Lower lobe of right lung (tissue), 2 donors: ENCODE results near the gene WDR19. TPM values are rescaled to one million over a fixed set of nuclear protein-coding genes. Genes with fewer than 3 reads are reported as not detected.

Experiments used
- ATAC-seq, 2 donors: fragments of 200-7000 bp; cut with Tn5 transposase; one replicate each; pipeline ENCODE4 v1.9.1; 2020 to 2022; ENCODE audit warnings: mild to moderate bottlenecking in 2 of 2, moderate library complexity in 2 of 2
- DNase-seq: peaks from one replicate; pipeline ENCODE4 v3.0.0-alpha.2; 2020
- H3K27ac ChIP-seq: fragments of 200-600 bp; one replicate; pipeline ENCODE4 v1.8.0; 2022
- H3K27me3 ChIP-seq: fragments of 200-600 bp; one replicate; pipeline ENCODE4 v1.8.0; 2022; ENCODE audit warnings: low read depth
- H3K36me3 ChIP-seq: fragments of 200-600 bp; one replicate; pipeline ENCODE4 v1.8.0; 2022; ENCODE audit warnings: mild to moderate bottlenecking
- H3K4me1 ChIP-seq: fragments of 200-600 bp; one replicate; pipeline ENCODE4 v1.8.0; 2022
- H3K4me3 ChIP-seq: fragments of 200-600 bp; one replicate; pipeline ENCODE4 v1.8.0; 2022; ENCODE audit warnings: mild to moderate bottlenecking
- H3K9me3 ChIP-seq: fragments of 200-600 bp; one replicate; pipeline ENCODE4 v1.8.0; 2022
- CTCF ChIP-seq: fragments of 200-600 bp; IDR thresholded peaks from one replicate; pipeline ENCODE4 v1.8.0; 2022; ENCODE audit warnings: antibody characterized with exemption, mild to moderate bottlenecking
- intact Hi-C: fragments of 100-400 bp; cut with DNase I; formaldehyde crosslinking; loops from one replicate; pipeline ENCODE4 v1.11.0; 2022
- total RNA-seq: library from RNA; stranded (reverse); fragmentation: NEBNext Ultra II Directional; extraction: Animal tissue kit (Norgen Biotek cat#: 25700); gene quantifications from one replicate; pipeline ENCODE4 v1.2.1, GENCODE V29; 2021
- donor health status: DM: no; HTN: yes; CAD: no; lungs with severe emphysema.

WDR19 gene
- total RNA-seq, 1 donor from 2014 or later: 40.1 TPM

GRCh38 chr4:39302901-39303300, 120.6 kb downstream of the WDR19 start:
- no peaks in the 10 kb centered on the region for H3K27me3 ChIP-seq
- H3K4me3 ChIP-seq: no peak overlapping the region
- no peaks in the 10 kb centered on the region for H3K4me1 ChIP-seq
- ATAC-seq: no peak
- H3K27ac ChIP-seq: no peak overlapping the region
- H3K36me3 ChIP-seq: peaks cover 94% of the 10 kb centered on the region
- no peaks in the 10 kb centered on the region for H3K9me3 ChIP-seq
- no peak for TF ChIP-seq CTCF
- intact Hi-C loops: no loop called here
- no peak for DNase-seq

DNA sequence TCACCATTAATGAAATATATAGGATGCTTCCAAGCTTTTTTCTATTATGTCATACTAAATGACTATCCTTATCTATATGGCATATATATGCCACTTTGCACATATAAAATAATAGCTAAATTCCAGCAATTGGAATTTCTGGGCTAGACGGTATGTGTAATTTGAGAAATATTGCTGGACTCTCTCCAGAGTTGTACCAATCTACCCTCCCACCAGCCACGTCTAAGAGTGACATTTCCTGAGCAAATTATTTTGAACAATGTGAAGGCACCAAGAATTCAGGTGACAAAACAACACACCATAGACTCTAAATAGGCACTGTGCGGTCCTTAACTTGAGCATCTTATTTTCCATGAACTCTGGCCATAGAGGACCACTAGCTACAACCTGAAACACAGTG, 121.5 kb downstream of the WDR19 start:
- ATAC-seq: no peak
- no peak for DNase-seq
- Histone ChIP-seq H3K4me3 (no peak overlapping the region), H3K27me3 (no peaks in the 10 kb centered on the region), H3K36me3 (peaks cover 96% of the 10 kb centered on the region), H3K9me3 (no peaks in the 10 kb centered on the region), H3K27ac (no peak overlapping the region), H3K4me1 (no peaks in the 10 kb centered on the region)
- intact Hi-C loops: no loop called here
- TF ChIP-seq CTCF: no peak

DNA sequence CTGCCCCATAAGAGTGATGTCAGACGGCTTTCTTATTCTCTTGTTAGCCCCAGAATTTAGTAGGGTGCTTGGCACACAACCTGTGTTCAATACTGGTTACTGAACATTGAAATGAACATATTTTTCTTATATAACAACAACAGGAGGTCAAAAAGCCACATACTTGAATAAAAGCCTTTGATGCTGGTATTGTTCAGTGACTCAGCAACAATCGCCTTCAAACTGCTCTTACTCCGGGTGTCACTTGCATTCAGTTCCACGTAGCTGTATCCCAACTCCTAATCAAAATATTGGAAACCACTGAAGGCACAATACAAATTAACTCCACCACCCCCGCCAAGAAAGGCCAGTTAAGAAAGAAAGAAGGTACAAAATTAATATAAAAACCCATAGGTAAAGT, 122.3 kb downstream of the WDR19 start:
- no peak for ATAC-seq
- Histone ChIP-seq H3K4me1 (no peaks in the 10 kb centered on the region), H3K4me3 (no peak overlapping the region), H3K9me3 (no peaks in the 10 kb centered on the region), H3K27ac (no peak overlapping the region), H3K27me3 (no peaks in the 10 kb centered on the region), H3K36me3 (peaks cover 93% of the 10 kb centered on the region)
- DNase-seq: no peak
- intact Hi-C loops: no loop called here
- TF ChIP-seq CTCF: no peak

DNA sequence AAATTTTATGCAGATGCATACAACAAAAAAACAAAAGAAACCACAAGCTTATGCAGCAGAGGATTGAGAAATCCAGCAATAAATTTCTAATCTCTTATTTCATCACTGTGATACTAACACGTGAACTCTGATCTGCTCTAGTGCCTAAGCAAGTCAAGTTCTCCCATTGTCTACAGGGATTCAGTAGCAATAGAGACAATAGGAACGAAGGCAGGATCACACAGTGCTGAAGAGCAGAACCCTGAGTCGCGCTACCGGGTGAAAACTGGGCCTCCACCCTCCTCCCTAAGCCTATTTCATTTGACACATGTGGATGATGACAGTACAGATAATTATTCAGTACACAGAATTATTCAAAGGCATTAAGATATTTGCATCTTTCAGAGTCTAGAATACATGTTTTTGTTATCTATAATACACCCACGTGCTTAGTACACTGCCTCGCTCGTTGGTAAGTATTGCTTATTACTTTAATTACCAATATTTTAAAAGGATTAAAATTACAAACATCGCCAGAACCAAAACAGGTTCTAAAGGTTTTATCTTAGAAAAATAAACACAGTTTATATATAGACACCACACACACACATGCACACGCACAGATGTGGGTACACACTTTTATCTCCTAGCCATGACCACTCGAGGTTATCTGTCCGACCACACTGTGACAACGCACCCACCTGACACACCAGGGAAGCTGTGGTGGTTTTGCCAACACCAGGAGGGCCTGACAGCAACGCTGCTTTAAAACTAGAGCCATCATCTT, 123.8 kb downstream of the WDR19 start:
- Histone ChIP-seq H3K27me3 (no peaks in the 10 kb centered on the region), H3K4me3 (no peak overlapping the region), H3K27ac (no peak overlapping the region), H3K36me3 (peaks cover 93% of the 10 kb centered on the region), H3K4me1 (no peaks in the 10 kb centered on the region), H3K9me3 (no peaks in the 10 kb centered on the region)
- DNase-seq: no peak
- no peak for ATAC-seq
- no peak for TF ChIP-seq CTCF
- intact Hi-C loops: no loop called here

- Histone ChIP-seq H3K9me3 (no peaks in the 10 kb centered on the region), H3K4me3 (no peak overlapping the region), H3K27ac (no peak overlapping the region), H3K36me3 (peaks cover 93% of the 10 kb centered on the region), H3K4me1 (no peaks in the 10 kb centered on the region), H3K27me3 (no peaks in the 10 kb centered on the region)
- no peak for TF ChIP-seq CTCF
- no peak for DNase-seq
- no peak for ATAC-seq
- intact Hi-C loops: no loop called here
Observed at GRCh38 chr4:39308611-39309010, 126.3 kb downstream of the WDR19 start.
